ENCODE measurements around the gene IFNK. TPM values are rescaled to one million over a fixed set of nuclear protein-coding genes. Genes with fewer than 3 reads are reported as not detected.

The IFNK gene
- total RNA-seq, 4 donors from 2014 or later = not detected

DNA sequence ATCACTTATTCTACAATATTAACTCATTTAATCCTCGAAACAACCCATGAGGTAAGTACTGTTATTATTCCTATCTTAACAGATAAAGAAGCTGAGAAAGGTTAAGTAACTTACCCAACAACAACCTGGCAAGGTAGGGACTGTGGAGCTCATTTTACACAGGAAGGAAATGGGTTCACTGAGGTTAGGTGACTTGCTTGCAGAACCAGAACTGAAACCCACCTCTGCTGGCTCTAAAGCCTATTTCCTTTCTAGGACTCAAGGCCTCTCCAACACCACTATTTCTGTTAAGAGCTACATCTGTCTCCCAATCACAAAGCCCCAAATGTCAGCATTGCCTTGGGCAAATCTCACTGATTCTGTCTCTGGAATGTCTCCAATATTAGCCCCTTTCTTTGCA, 38.9 kb upstream of the IFNK start:
- DNase-seq (ENCODE audit: low spot score) = no peak
- no peak for ATAC-seq (ENCODE audit: low FRiP score)
- TF ChIP-seq, protein P1, sequence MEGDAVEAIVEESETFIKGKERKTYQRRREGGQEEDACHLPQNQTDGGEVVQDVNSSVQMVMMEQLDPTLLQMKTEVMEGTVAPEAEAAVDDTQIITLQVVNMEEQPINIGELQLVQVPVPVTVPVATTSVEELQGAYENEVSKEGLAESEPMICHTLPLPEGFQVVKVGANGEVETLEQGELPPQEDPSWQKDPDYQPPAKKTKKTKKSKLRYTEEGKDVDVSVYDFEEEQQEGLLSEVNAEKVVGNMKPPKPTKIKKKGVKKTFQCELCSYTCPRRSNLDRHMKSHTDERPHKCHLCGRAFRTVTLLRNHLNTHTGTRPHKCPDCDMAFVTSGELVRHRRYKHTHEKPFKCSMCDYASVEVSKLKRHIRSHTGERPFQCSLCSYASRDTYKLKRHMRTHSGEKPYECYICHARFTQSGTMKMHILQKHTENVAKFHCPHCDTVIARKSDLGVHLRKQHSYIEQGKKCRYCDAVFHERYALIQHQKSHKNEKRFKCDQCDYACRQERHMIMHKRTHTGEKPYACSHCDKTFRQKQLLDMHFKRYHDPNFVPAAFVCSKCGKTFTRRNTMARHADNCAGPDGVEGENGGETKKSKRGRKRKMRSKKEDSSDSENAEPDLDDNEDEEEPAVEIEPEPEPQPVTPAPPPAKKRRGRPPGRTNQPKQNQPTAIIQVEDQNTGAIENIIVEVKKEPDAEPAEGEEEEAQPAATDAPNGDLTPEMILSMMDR (IDR thresholded peaks at IDR 0.05) = no peak

DNA sequence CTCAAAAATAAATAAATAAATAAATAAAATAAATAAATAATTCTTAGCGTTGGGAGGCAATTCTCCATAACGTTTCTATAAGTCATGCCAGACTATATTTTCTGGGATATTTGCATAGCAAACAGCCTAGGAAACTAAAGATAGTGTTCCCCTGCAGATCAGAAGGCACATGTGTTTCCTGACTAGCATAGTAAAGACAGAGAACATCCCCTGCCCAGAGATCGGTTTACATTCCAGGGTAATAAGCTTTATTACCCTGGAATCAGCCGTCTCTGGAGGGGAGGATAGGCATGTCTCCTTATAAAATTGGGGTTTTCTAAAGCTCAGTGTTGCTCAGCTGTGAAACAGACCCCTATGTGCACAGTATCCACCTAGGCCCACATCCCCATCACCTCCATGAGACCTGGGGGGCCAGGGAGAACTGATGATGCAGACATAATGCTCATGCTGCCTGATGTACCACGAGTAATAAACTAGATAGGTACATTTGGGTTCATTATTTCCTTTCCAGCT, 36.9 kb upstream of the IFNK start:
- TF ChIP-seq, protein P1 (IDR thresholded peaks at IDR 0.05) = no peak
- ATAC-seq (ENCODE audit: low FRiP score) = no peak

DNA sequence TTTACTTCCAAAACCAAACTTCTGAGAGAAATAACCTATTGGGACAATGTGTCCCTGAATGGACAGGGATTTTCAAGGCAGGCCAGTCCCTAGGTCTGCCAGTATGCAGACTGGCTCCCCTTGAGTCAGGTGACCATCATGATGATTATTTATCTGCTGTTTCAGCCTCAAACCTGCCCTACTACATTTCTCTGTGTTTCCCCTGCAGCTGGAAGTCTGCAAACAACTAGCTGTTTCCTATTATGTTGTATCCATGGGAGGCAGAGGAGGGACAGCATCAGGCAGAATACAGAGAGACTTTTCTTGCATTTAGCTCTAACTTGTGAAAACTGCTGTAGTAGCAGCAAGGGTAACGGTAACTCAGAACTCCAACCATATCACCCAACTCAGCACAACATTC, 36.2 kb upstream of the IFNK start:
- ATAC-seq (ENCODE audit: low FRiP score) = no peak

More for the DNA sequence above, 36.9 kb upstream of the IFNK start:
- no peak for DNase-seq (ENCODE audit: low spot score)

DNA sequence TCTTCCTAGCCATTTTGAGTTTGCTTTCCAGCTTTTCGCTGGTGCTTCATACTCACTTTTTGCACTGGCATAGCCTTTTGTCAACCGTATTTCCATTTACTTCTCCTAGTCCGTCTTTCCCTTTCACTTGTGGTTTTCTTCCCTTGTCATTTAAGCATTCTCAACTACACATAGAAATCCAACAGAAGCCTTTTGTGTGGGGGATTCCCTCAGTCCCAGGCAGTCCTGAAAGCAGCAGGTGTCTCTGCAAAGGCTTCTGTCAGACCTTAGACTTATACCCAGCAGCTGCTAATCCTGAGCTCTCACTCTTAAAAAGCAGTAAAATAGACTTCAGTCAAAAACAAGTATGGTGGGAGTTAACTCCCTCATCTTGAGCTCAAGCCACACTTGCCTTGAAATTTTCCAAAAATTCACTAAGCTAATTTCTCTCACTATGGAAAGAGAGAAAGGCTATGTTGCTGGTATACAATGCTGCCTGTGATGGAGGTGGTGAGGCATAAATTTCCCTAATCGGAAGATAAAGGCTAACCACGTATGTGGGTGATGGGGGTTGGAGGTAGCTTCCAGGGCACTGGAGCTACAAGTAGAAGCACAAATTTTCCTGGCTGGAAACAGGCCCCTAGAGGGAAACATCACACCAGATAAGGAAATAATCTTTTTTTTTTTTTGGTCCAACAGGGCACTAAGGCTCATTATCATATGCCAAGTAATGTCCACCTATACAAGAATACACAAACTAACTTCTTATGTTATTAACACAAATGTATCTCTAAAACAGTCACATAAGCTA, 34.8 kb upstream of the IFNK start:
- DNase-seq (ENCODE audit: low spot score) = no peak
- ATAC-seq (ENCODE audit: low FRiP score) = no peak
- TF ChIP-seq, protein P1 (IDR thresholded peaks at IDR 0.05) = no peak

More for the DNA sequence above, 36.2 kb upstream of the IFNK start:
- TF ChIP-seq, protein P1 (IDR thresholded peaks at IDR 0.05) = no peak
- no peak for DNase-seq (ENCODE audit: low spot score)

DNA sequence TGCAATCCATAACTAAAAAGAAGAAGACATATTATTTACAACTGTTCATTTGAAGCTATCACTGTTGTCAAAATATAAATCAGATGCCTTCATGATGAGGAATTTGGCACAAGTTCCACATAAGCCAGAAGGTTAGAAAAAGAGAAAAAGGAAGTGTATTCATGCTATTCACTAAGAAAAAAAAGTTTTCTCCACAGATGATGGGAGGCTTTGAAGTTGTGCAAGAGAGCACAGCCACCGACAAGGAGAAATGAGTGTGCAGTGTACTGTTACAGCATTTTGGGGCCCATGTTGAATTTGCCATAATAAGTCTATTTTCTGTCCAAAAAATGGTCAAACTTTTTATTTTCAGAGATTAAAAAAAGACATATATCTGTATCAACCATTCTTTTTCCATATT, 32.9 kb upstream of the IFNK start:
- no peak for ATAC-seq (ENCODE audit: low FRiP score)
- no peak for DNase-seq (ENCODE audit: low spot score)
- TF ChIP-seq, protein P1 (IDR thresholded peaks at IDR 0.05) = no peak

DNA sequence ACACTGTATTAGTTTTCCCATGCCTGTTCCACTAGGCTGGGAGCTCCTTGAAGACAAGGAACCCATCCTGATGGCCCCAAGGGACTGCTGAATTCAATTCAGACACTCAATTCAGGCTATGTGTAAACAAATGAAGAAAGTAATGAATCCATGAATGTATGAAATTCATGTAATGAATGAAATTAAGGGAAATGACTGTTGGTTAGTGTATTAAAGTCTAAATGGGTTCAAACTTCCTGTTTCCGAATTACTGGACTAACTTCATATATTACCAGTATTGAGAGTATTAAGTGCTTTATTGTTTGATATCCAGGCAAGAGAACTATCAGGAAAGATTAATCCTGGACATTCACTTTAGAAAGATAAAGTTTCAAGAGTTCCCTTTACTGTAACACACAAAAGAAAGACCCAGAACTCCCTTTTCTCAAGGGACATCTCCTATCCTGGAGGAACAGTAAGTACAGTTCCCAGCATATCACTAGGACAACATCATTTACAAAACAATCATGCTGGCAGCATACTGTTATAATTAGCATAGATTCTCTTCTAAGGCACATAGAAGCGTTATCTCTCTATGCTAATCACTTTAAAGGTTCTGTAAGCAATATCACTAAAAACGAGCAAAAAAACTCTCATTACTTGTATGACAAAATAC, 28.5 kb upstream of the IFNK start:
- TF ChIP-seq, protein P1 (IDR thresholded peaks at IDR 0.05) = no peak
- DNase-seq (ENCODE audit: low spot score) (no peak), ATAC-seq (ENCODE audit: low FRiP score) (no peak)

All from omental fat pad (tissue), 4 donors.